DND-41 (cell line): ENCODE results near the gene EML3.

Experiments
- ATAC-seq: fragments of 200-7000 bp; cut with Tn5 transposase; 3 replicates; pipeline ENCODE4 v1.9.1; 2021; ENCODE audit warnings: low read depth; ENCODE audit not compliant: insufficient read depth
- DNase-seq: peaks from one replicate; pipeline ENCODE4 v3.0.0-alpha.2; 2020
- H2AFZ ChIP-seq: 2 replicates; pipeline ENCODE4 v1.6.0; 2012; ENCODE audit warnings: low read depth, low read length
- H3K27ac ChIP-seq: 2 replicates; pipeline ENCODE4 v1.5.1; 2012; ENCODE audit warnings: low read length, inconsistent platforms
- H3K27me3 ChIP-seq: fragments of 200-600 bp; sonication (generic); 2 replicates; pipeline ENCODE4 v1.6.0; 2012; ENCODE audit warnings: low read length, mild to moderate bottlenecking, inconsistent platforms; ENCODE audit not compliant: insufficient read depth, poor library complexity
- H3K36me3 ChIP-seq: 2 replicates; pipeline ENCODE4 v1.5.1; 2012; ENCODE audit warnings: low read length, inconsistent platforms; ENCODE audit not compliant: insufficient read depth
- H3K4me1 ChIP-seq: 2 replicates; pipeline ENCODE4 v1.5.1; 2012; ENCODE audit warnings: mild to moderate bottlenecking, low read length; ENCODE audit not compliant: insufficient read depth
- H3K4me2 ChIP-seq: 2 replicates; pipeline ENCODE4 v1.6.0; 2012; ENCODE audit warnings: mild to moderate bottlenecking, moderate library complexity, low read length, inconsistent platforms; ENCODE audit not compliant: insufficient read depth
- H3K4me3 ChIP-seq, 2 experiments: fragments of 200-600 bp in 1 of 2; shearing (Covaris generic) in 1 of 2; 2 replicates each; pipeline ENCODE4 v1.5.1; 2012 to 2016; ENCODE audit warnings: inconsistent platforms in 2 of 2, low read length in 2 of 2, mild to moderate bottlenecking in 2 of 2, low read depth in 1 of 2, moderate library complexity in 1 of 2
- H3K79me2 ChIP-seq: 2 replicates; pipeline ENCODE4 v1.6.0; 2012; ENCODE audit warnings: low read length, inconsistent platforms; ENCODE audit not compliant: insufficient read depth
- H3K9ac ChIP-seq: 2 replicates; pipeline ENCODE4 v1.6.0; 2012; ENCODE audit warnings: low read depth, mild to moderate bottlenecking, inconsistent platforms, low read length, moderate library complexity
- H3K9me3 ChIP-seq: 2 replicates; pipeline ENCODE4 v1.5.1; 2012; ENCODE audit warnings: low read length, moderate library complexity, mild to moderate bottlenecking, inconsistent platforms; ENCODE audit not compliant: insufficient read depth, severe bottlenecking
- H4K20me1 ChIP-seq: 2 replicates; pipeline ENCODE4 v1.6.0; 2012; ENCODE audit warnings: low read length; ENCODE audit not compliant: insufficient read depth
- CTCF ChIP-seq: IDR thresholded peaks from 2 replicates; pipeline ENCODE4 v1.5.1; 2012; ENCODE audit warnings: borderline replicate concordance, low read length, moderate library complexity, mild to moderate bottlenecking; ENCODE audit not compliant: poor library complexity, severe bottlenecking; ENCODE audit errors: extremely low read depth
- EZH2 ChIP-seq: IDR thresholded peaks from 3 replicates; pipeline ENCODE4 v1.6.1; 2012; ENCODE audit warnings: borderline replicate concordance, low read depth, mild to moderate bottlenecking, moderate library complexity, low read length, inconsistent platforms; ENCODE audit not compliant: severe bottlenecking

The EML3 gene

GRCh38 chr11:62552485-62553079, 60.0 kb downstream of the EML3 start:
- no peak overlapping the region for H3K4me2 ChIP-seq
- H3K9me3 ChIP-seq = no peaks in the 10 kb centered on the region
- H3K4me1 ChIP-seq = peaks cover 41% of the 10 kb centered on the region
- peaks cover 14% of the 10 kb centered on the region for H4K20me1 ChIP-seq
- no peak for ATAC-seq
- no peak for DNase-seq
- TF ChIP-seq EZH2 (no peak), CTCF (no peak)
- no peak overlapping the region for H3K9ac ChIP-seq
- H3K4me3 ChIP-seq = no peak overlapping the region
- H3K79me2 ChIP-seq = no peaks in the 10 kb centered on the region
- H3K27ac ChIP-seq = no peak overlapping the region
- H2AFZ ChIP-seq = no peak overlapping the region
- H3K27me3 ChIP-seq = peaks cover 14% of the 10 kb centered on the region
- H3K36me3 ChIP-seq = 0 out of 2 replicates have a peak, but pooled peaks cover under 1% of the 10 kb centered on the region
